LNCAP (cell line): Measurements from ENCODE around the gene STON2.

Source experiments
- CTCF ChIP-seq: fragments of 450-650 bp; IDR thresholded peaks from 2 replicates; pipeline ENCODE4 v1.5.1; 2017; ENCODE audit warnings: mild to moderate bottlenecking

The STON2 gene

GRCh38 chr14:81416194-81416952, 16.2 kb upstream of the STON2 start:
- no peak for TF ChIP-seq CTCF

- no peak for TF ChIP-seq CTCF
Measured at GRCh38 chr14:81415781-81416180, 15.7 kb upstream of the STON2 start.

GRCh38 chr14:81414123-81414522, 14.0 kb upstream of the STON2 start:
- TF ChIP-seq CTCF: no peak

- no peak for TF ChIP-seq CTCF
Measured at GRCh38 chr14:81412779-81413178, 12.7 kb upstream of the STON2 start.

GRCh38 chr14:81408595-81408994, 8.5 kb upstream of the STON2 start:
- no peak for TF ChIP-seq CTCF

GRCh38 chr14:81406863-81407262, 6.7 kb upstream of the STON2 start:
- TF ChIP-seq CTCF: no peak

- no peak for TF ChIP-seq CTCF
Measured at GRCh38 chr14:81402123-81402495, 2.0 kb upstream of the STON2 start.
